GM12878 (cell line): ENCODE data around the gene EIF5B. TPM values are rescaled to one million over a fixed set of nuclear protein-coding genes. Genes with fewer than 3 reads are reported as not detected.

Source experiments
- EZH2 ChIP-seq: IDR thresholded peaks from 2 replicates; pipeline ENCODE4 v1.6.1; 2012; ENCODE audit warnings: low read depth, mild to moderate bottlenecking, control low read depth, inconsistent platforms, low read length, borderline replicate concordance; ENCODE audit not compliant: control insufficient read depth
- NBN ChIP-seq: fragments of 450-650 bp; IDR thresholded peaks from 2 replicates; pipeline ENCODE4 v1.6.1; 2016
- NR2F1 ChIP-seq: fragments of 450-650 bp; conservative IDR thresholded peaks from 2 replicates; pipeline ENCODE4 v1.6.1; 2017; ENCODE audit warnings: mild to moderate bottlenecking
- TCF12 ChIP-seq: IDR thresholded peaks from 2 replicates; pipeline ENCODE4 v1.6.1; 2011; ENCODE audit warnings: low read depth, mild to moderate bottlenecking, low read length
- ZNF622 ChIP-seq: fragments of 450-650 bp; IDR thresholded peaks from 2 replicates; pipeline ENCODE4 v1.6.1; 2017; ENCODE audit warnings: mild to moderate bottlenecking, inconsistent platforms
- ZZZ3 ChIP-seq: IDR thresholded peaks from 2 replicates; pipeline ENCODE4 v1.6.1; 2011; ENCODE audit warnings: low read depth; ENCODE audit not compliant: control insufficient read depth, insufficient read length
- polyA plus RNA-seq, 11 experiments: library from polyadenylated mRNA; depleted of rRNA in 4 of 11; unstranded in 6 of 11; stranded (reverse) in 5 of 11; fragments of >200 nt; fragmentation: Nextera tagmentation in 4 of 11; fragmentation: Illumina TruSeq in 1 of 11; extraction: Ambion mirVana in 4 of 11; extraction: Trizol in 1 of 11; gene quantifications; 1 replicate in 1 of 11; 2 replicates in 10 of 11; pipeline versions ENCODE4 v1.2.1 to v1.2.3, GENCODE V29; 2011 to 2016; ENCODE audit warnings: inconsistent platforms in 2 of 11, missing spikeins in 2 of 11, low read depth in 1 of 11
- total RNA-seq, 4 experiments: library from RNA; depleted of rRNA in 3 of 4; stranded (reverse); fragments of >200 nt in 3 of 4; fragmentation: Illumina TruSeq in 1 of 4; extraction: Trizol in 1 of 4; gene quantifications; 2 replicates each; pipeline versions ENCODE4 v1.2.1 to v1.2.3, GENCODE V29; 2013 to 2021
- TF ChIP-seq, protein P1 (sequence below): IDR thresholded peaks from 2 replicates; pipeline ENCODE4 v1.6.1; 2012; ENCODE audit warnings: improper control_type of control experiment, low read depth, low read length; ENCODE audit not compliant: insufficient replicate concordance
- TF ChIP-seq, protein P2 (sequence below): fragments of 450-650 bp; IDR thresholded peaks from 2 replicates; pipeline ENCODE4 v1.6.1; 2017; ENCODE audit warnings: antibody characterized with exemption, mild to moderate bottlenecking, moderate library complexity

EIF5B gene
- total and polyA plus RNA-seq, 10 of the 15 experiments (the other 5 are each of a cell fraction or from before 2014, with no cell fraction given) = 21.7 to 119 (median 40.8) TPM

DNA sequence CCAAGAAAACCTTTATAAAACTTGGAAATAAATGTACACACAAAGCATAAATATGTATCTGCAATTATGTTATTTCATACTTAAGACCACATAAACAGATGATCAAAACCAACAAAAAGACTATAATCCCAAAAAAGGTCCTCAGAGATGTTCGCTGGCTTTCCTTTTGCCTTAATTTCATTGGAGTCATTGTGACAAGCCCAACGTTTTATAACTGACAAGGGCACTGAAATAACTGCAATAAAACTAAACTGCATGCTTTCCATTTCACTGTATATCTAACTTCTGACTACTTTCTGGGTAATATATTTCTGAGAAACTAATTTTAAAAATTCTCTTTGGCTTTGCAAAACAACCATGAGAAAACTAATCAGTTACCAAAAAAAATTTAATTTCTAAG is 96.2 kb downstream of the EIF5B start (continued):
- TF ChIP-seq, protein P1, sequence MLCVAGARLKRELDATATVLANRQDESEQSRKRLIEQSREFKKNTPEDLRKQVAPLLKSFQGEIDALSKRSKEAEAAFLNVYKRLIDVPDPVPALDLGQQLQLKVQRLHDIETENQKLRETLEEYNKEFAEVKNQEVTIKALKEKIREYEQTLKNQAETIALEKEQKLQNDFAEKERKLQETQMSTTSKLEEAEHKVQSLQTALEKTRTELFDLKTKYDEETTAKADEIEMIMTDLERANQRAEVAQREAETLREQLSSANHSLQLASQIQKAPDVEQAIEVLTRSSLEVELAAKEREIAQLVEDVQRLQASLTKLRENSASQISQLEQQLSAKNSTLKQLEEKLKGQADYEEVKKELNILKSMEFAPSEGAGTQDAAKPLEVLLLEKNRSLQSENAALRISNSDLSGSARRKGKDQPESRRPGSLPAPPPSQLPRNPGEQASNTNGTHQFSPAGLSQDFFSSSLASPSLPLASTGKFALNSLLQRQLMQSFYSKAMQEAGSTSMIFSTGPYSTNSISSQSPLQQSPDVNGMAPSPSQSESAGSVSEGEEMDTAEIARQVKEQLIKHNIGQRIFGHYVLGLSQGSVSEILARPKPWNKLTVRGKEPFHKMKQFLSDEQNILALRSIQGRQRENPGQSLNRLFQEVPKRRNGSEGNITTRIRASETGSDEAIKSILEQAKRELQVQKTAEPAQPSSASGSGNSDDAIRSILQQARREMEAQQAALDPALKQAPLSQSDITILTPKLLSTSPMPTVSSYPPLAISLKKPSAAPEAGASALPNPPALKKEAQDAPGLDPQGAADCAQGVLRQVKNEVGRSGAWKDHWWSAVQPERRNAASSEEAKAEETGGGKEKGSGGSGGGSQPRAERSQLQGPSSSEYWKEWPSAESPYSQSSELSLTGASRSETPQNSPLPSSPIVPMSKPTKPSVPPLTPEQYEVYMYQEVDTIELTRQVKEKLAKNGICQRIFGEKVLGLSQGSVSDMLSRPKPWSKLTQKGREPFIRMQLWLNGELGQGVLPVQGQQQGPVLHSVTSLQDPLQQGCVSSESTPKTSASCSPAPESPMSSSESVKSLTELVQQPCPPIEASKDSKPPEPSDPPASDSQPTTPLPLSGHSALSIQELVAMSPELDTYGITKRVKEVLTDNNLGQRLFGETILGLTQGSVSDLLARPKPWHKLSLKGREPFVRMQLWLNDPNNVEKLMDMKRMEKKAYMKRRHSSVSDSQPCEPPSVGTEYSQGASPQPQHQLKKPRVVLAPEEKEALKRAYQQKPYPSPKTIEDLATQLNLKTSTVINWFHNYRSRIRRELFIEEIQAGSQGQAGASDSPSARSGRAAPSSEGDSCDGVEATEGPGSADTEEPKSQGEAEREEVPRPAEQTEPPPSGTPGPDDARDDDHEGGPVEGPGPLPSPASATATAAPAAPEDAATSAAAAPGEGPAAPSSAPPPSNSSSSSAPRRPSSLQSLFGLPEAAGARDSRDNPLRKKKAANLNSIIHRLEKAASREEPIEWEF = no peak
- no peak for TF ChIP-seq NBN
- TF ChIP-seq, protein P2, sequence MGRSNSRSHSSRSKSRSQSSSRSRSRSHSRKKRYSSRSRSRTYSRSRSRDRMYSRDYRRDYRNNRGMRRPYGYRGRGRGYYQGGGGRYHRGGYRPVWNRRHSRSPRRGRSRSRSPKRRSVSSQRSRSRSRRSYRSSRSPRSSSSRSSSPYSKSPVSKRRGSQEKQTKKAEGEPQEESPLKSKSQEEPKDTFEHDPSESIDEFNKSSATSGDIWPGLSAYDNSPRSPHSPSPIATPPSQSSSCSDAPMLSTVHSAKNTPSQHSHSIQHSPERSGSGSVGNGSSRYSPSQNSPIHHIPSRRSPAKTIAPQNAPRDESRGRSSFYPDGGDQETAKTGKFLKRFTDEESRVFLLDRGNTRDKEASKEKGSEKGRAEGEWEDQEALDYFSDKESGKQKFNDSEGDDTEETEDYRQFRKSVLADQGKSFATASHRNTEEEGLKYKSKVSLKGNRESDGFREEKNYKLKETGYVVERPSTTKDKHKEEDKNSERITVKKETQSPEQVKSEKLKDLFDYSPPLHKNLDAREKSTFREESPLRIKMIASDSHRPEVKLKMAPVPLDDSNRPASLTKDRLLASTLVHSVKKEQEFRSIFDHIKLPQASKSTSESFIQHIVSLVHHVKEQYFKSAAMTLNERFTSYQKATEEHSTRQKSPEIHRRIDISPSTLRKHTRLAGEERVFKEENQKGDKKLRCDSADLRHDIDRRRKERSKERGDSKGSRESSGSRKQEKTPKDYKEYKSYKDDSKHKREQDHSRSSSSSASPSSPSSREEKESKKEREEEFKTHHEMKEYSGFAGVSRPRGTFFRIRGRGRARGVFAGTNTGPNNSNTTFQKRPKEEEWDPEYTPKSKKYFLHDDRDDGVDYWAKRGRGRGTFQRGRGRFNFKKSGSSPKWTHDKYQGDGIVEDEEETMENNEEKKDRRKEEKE = no peak
- TF ChIP-seq EZH2 = no peak
- no peak for TF ChIP-seq NR2F1
- no peak for TF ChIP-seq TCF12
- no peak for TF ChIP-seq ZNF622
- no peak for TF ChIP-seq ZZZ3
- TF ChIP-seq, all 136 proteins: peak for 0
